Smooth muscle cell (in vitro differentiated cells): ENCODE data around the gene COMMD1. TPM values are rescaled to one million over a fixed set of nuclear protein-coding genes. Genes with fewer than 3 reads are reported as not detected.
"Not testable (repeated sequence)": the region's sequence is repeated elsewhere in the genome, so short reads cannot be mapped to it uniquely, and the experiment has no call there.

Experiments
- DNase-seq: peaks from one replicate; lab custom pipeline; 2025; ENCODE audit not compliant: unreplicated experiment; lab: John Stamatoyannopoulos, UW
- H2AFZ ChIP-seq: fragments of 200-600 bp; sonication (generic); 2 replicates; pipeline ENCODE4 v1.6.0; 2016; ENCODE audit warnings: antibody characterized with exemption, low read depth, mild to moderate bottlenecking
- H3F3A ChIP-seq: fragments of 200-600 bp; sonication (generic); 2 replicates; pipeline ENCODE4 v1.6.0; 2017; ENCODE audit warnings: antibody characterized with exemption, low read depth
- H3K27ac ChIP-seq: fragments of 200-600 bp; sonication (generic); 2 replicates; pipeline ENCODE4 v1.5.1; 2016; ENCODE audit warnings: low read depth, mild to moderate bottlenecking
- H3K27me3 ChIP-seq: fragments of 200-600 bp; sonication (generic); 2 replicates; pipeline ENCODE4 v1.6.1; 2016; ENCODE audit warnings: low read depth, mild to moderate bottlenecking
- H3K36me3 ChIP-seq: fragments of 200-600 bp; sonication (generic); 2 replicates; pipeline ENCODE4 v1.5.1; 2016; ENCODE audit warnings: low read depth
- H3K4me1 ChIP-seq: fragments of 200-600 bp; sonication (generic); 2 replicates; pipeline ENCODE4 v1.5.1; 2016; ENCODE audit warnings: low read depth
- H3K4me2 ChIP-seq: fragments of 200-600 bp; sonication (generic); 2 replicates; pipeline ENCODE4 v1.6.0; 2016; ENCODE audit warnings: mild to moderate bottlenecking
- H3K4me3 ChIP-seq: fragments of 200-600 bp; sonication (generic); 2 replicates; pipeline ENCODE4 v1.5.1; 2016; ENCODE audit warnings: mild to moderate bottlenecking
- H3K79me2 ChIP-seq: fragments of 200-600 bp; sonication (generic); 2 replicates; pipeline ENCODE4 v1.6.0; 2016; ENCODE audit warnings: low read depth, mild to moderate bottlenecking
- H3K9ac ChIP-seq: fragments of 200-600 bp; sonication (generic); 2 replicates; pipeline ENCODE4 v1.6.0; 2016; ENCODE audit warnings: low read depth
- H3K9me3 ChIP-seq: fragments of 200-600 bp; sonication (generic); replicated peaks from 2 replicates; pipeline ENCODE4 v1.5.1; 2016; ENCODE audit warnings: low read depth
- H4K20me1 ChIP-seq: fragments of 200-600 bp; sonication (generic); 2 replicates; pipeline ENCODE4 v1.6.0; 2016; ENCODE audit warnings: low read depth
- WGBS: methylation state at CpG from one replicate; pipeline ENCODE4 v1.1.7; 2016; ENCODE audit warnings: low lambda C conversion rate; 5-methylcytosine and 5-hydroxymethylcytosine counted together
- polyA plus RNA-seq: library from polyadenylated mRNA; unstranded; fragments of >200 nt; fragmentation: Nextera tagmentation; extraction: Ambion mirVana; gene quantifications from 2 replicates; pipeline ENCODE4 v1.2.1, GENCODE V29; 2016
- total RNA-seq: library from RNA; depleted of rRNA; stranded (reverse); fragments of >200 nt; gene quantifications from 2 replicates; pipeline ENCODE4 v1.2.3, GENCODE V29; 2014
- TF ChIP-seq, protein P1 (sequence below): fragments of 200-600 bp; sonication (generic); IDR thresholded peaks from 2 replicates; pipeline ENCODE4 v1.5.1; 2017; ENCODE audit warnings: borderline replicate concordance, mild to moderate bottlenecking, antibody characterized with exemption; ENCODE audit not compliant: insufficient read depth, poor library complexity, severe bottlenecking

The COMMD1 gene
- total and polyA plus RNA-seq, 2 experiments from 2014 or later: 50.6 to 82.9 TPM

DNA sequence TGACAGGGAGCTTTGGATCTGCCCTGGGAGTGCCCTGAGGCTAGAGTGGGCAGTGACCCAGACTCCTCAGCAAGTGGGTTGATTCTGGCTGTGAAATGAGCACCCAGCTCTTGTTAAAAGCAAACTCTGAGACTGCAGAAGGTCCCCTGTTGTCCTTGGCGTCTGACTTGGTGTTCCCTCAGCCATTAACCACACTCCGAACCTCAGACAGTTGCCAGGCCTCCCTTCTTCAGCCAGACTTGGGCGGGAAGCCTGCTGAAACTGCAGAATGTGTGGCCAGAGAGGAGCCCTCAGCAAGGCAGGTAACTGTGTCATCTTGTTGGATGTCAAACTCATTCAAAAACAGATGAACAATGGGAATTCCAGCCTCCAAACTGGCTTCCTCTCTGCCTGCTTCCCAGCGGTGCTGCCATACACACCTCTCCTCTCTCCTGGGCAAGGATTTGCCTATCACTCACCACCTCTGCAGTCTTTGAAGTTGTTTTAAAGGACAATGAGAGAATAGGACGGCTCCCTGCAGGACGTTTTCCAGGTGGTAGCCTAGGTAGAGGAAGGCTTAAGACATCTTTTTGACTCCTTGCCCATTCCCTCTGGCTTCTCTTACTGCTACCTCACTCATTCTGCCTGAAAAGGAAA, 251.5 kb downstream of the COMMD1 start:
- no peak overlapping the region for H2AFZ ChIP-seq
- TF ChIP-seq, protein P1, sequence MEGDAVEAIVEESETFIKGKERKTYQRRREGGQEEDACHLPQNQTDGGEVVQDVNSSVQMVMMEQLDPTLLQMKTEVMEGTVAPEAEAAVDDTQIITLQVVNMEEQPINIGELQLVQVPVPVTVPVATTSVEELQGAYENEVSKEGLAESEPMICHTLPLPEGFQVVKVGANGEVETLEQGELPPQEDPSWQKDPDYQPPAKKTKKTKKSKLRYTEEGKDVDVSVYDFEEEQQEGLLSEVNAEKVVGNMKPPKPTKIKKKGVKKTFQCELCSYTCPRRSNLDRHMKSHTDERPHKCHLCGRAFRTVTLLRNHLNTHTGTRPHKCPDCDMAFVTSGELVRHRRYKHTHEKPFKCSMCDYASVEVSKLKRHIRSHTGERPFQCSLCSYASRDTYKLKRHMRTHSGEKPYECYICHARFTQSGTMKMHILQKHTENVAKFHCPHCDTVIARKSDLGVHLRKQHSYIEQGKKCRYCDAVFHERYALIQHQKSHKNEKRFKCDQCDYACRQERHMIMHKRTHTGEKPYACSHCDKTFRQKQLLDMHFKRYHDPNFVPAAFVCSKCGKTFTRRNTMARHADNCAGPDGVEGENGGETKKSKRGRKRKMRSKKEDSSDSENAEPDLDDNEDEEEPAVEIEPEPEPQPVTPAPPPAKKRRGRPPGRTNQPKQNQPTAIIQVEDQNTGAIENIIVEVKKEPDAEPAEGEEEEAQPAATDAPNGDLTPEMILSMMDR: no peak
- H3K9me3 ChIP-seq: no peaks in the 10 kb centered on the region
- WGBS: 57% methylated on average over 6 of the region's 6 CpGs
- H3K27me3 ChIP-seq: no peaks in the 10 kb centered on the region
- H3K4me1 ChIP-seq: no peaks in the 10 kb centered on the region
- H3K79me2 ChIP-seq: no peaks in the 10 kb centered on the region
- no peak for DNase-seq
- H4K20me1 ChIP-seq: no peaks in the 10 kb centered on the region
- H3K4me2 ChIP-seq: no peak overlapping the region
- no peak overlapping the region for H3K9ac ChIP-seq
- H3K4me3 ChIP-seq: no peak overlapping the region
- no peaks in the 10 kb centered on the region for H3F3A ChIP-seq
- H3K36me3 ChIP-seq: no peaks in the 10 kb centered on the region
- no peak overlapping the region for H3K27ac ChIP-seq

DNA sequence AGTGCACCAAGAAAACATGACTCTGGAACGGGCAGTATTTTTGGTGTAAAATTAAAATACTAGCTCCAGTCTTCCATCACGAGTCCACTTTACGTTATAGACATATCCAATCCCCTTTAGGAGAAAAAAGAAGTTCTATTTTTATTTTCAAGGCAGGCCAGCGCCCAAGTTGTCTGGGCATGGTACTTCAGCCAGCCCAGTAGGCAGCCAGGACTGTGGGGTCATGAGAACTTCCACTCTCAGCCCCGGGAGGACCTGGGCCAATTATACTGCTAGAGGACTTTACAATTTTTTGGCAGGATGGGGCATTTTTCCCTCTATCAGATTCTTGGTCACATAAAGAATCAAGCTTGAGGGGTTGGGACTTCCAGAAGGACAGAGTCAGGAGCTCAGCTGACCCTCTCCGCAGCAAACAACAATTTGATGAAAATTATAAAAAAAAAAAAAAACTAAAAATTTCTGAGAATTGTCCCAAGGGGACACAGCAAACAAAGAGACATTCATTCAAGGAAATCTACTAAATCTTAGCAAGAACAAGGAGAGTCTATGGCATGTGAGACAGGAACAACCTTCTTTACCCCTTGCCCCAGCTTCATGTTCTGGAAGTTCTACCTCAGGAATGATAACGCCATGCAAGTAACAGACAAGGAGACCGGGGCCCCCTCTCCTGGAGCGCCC, 253.1 kb downstream of the COMMD1 start:
- H3K27ac ChIP-seq: no peak overlapping the region
- no peak overlapping the region for H2AFZ ChIP-seq
- H3F3A ChIP-seq: no peaks in the 10 kb centered on the region
- no peaks in the 10 kb centered on the region for H3K27me3 ChIP-seq
- H4K20me1 ChIP-seq: no peaks in the 10 kb centered on the region
- no peak for DNase-seq
- peaks cover 7% of the 10 kb centered on the region for H3K4me1 ChIP-seq
- no peak overlapping the region for H3K9ac ChIP-seq
- H3K4me2 ChIP-seq: no peak overlapping the region
- 93% methylated on average over 9 of the region's 9 CpGs for WGBS
- no peak overlapping the region for H3K4me3 ChIP-seq
- H3K36me3 ChIP-seq: no peaks in the 10 kb centered on the region
- H3K9me3 ChIP-seq: no peaks in the 10 kb centered on the region
- H3K79me2 ChIP-seq: no peaks in the 10 kb centered on the region
- TF ChIP-seq, protein P1: no peak

DNA sequence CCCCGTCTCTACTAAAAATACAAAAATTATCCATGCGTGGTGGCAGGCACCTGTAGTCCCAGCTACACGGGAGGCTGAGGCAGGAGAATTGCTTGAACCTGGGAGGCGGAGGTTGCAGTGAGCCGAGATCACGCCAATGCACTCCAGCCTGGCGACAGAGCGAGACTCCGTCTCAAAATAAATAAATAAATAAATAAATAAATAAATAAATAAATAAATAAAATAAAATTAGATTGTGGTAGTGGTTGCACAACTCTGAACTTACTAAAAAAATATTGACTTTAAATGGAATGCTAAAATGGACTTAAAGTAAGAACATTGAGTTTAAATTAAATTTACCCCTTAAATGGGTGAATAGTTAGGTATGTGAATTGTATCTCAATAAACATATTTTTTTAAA, 255.2 kb downstream of the COMMD1 start:
- not testable (repeated sequence) for H2AFZ ChIP-seq, H3K9ac ChIP-seq, H3K36me3 ChIP-seq, H3K4me3 ChIP-seq, H3K9me3 ChIP-seq, H3K27me3 ChIP-seq, H3F3A ChIP-seq, H3K4me2 ChIP-seq, H3K79me2 ChIP-seq, H3K27ac ChIP-seq, H4K20me1 ChIP-seq, DNase-seq
- 98% methylated on average over 9 of the region's 9 CpGs for WGBS
- peaks cover 12% of the 10 kb centered on the region for H3K4me1 ChIP-seq

DNA sequence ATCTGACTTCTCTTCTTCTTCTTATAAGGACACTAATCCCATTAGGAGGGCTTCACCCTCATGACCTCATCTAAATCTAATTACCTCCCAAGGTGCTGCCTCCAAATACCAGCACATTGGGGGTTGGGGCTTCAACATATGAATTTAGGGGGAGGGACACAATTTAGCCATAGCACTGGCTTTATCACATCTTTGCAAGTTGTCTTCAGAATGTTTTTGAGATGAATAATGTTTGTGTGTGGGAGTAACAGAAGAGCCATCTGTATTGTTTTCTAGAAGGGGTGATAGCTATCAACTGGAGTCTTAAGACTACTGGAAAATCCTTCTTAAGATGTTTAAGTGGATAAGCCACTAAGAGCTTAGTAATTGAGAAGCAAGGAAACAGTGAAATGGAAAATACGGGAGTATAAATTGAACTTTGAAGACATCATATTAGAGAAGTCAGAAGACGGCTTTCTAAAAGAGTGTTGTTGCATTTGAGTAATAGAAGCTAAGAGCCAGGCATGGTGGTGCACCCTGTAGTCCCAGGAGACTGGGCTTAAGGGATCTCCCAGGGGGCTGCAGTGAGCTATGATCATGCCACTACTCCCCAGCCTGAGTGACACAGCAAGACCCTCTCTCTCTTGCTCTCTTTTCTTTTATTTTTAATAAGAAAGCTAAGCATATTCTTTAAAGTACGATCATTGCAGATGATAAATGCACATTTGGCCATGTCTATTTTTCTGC, 257.8 kb downstream of the COMMD1 start:
- Histone ChIP-seq H3K27me3 (no peaks in the 10 kb centered on the region), H3K4me3 (no peak overlapping the region), H3K9ac (no peak overlapping the region), H3K4me1 (peaks cover 12% of the 10 kb centered on the region), H4K20me1 (no peaks in the 10 kb centered on the region), H2AFZ (no peak overlapping the region), H3K9me3 (no peaks in the 10 kb centered on the region), H3K27ac (no peak overlapping the region), H3K79me2 (no peaks in the 10 kb centered on the region), H3K36me3 (no peaks in the 10 kb centered on the region), H3F3A (no peaks in the 10 kb centered on the region), H3K4me2 (peak overlapping the region; percentile 25)
- DNase-seq: no peak
- TF ChIP-seq, protein P1: no peak
- WGBS: 48% methylated on average over 3 of the region's 3 CpGs
